Sigmoid colon (tissue), 3 donors: ENCODE results near the gene DHX29.

Experiments used
- POLR2A ChIP-seq, 2 donors: fragments of 450-650 bp; IDR thresholded peaks; one replicate each; pipeline ENCODE4 v1.6.1; 2016; ENCODE audit warnings: antibody characterized with exemption in 2 of 2, mild to moderate bottlenecking in 2 of 2, moderate library complexity in 2 of 2
- TF ChIP-seq, protein P1 (sequence below), 4 experiments: fragments of 450-650 bp in 3 of 4; fragments of 200-600 bp in 1 of 4; IDR thresholded peaks; one replicate each; pipeline ENCODE4 v1.5.1; 2016 to 2019; ENCODE audit warnings: antibody characterized with exemption in 4 of 4, mild to moderate bottlenecking in 3 of 4, moderate library complexity in 2 of 4

GRCh38 chr5:55338092-55338613, 30.7 kb upstream of the DHX29 start:
- TF ChIP-seq, protein P1, sequence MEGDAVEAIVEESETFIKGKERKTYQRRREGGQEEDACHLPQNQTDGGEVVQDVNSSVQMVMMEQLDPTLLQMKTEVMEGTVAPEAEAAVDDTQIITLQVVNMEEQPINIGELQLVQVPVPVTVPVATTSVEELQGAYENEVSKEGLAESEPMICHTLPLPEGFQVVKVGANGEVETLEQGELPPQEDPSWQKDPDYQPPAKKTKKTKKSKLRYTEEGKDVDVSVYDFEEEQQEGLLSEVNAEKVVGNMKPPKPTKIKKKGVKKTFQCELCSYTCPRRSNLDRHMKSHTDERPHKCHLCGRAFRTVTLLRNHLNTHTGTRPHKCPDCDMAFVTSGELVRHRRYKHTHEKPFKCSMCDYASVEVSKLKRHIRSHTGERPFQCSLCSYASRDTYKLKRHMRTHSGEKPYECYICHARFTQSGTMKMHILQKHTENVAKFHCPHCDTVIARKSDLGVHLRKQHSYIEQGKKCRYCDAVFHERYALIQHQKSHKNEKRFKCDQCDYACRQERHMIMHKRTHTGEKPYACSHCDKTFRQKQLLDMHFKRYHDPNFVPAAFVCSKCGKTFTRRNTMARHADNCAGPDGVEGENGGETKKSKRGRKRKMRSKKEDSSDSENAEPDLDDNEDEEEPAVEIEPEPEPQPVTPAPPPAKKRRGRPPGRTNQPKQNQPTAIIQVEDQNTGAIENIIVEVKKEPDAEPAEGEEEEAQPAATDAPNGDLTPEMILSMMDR (IDR thresholded peaks at IDR 0.05) = no peak
- TF ChIP-seq POLR2A (IDR thresholded peaks at IDR 0.05) = no peak
